Choroid plexus epithelial cell (primary cell): Measurements from ENCODE around the gene DCDC2C.

Source experiments
- DNase-seq: peaks from one replicate; pipeline ENCODE4 v3.0.0-alpha.2; 2010; ENCODE audit warnings: low read depth
- H3K4me3 ChIP-seq: 2 replicates; pipeline ENCODE4 v1.5.1; 2011; ENCODE audit warnings: low read depth, mild to moderate bottlenecking, control low read depth, low read length, moderate library complexity
- CTCF ChIP-seq: conservative IDR thresholded peaks from 2 replicates; pipeline ENCODE4 v1.5.1; 2011; ENCODE audit warnings: low read depth, mild to moderate bottlenecking, control low read depth, inconsistent platforms, low read length, moderate library complexity

The DCDC2C gene

GRCh38 chr2:3738454-3738853 is 35.1 kb downstream of the DCDC2C start:
- peak; percentile 74 for DNase-seq
- peak; percentile 74 for TF ChIP-seq CTCF
- no peak overlapping the region for H3K4me3 ChIP-seq

- no peak for DNase-seq
- no peak for TF ChIP-seq CTCF
- H3K4me3 ChIP-seq: no peak overlapping the region
Measured at GRCh38 chr2:3739313-3739712, 35.9 kb downstream of the DCDC2C start.

DNA sequence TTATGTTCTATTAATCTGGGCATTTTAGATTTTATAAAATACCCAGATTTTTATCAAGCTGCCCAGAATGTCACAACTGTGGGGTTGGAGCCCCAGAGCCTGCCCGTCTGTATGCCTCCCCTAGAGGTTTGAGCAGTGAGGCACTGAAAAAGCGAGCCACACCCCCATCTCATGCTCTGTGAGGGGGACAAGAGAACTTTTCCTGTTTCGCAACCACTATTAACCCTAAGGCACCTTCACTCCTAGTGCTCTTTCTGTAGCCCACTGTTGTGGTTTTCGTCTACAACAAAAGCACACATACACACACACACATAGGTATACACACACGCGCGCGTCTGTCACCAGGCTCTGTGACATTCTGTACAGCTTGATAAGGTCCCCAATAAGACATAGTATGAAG is 38.0 kb downstream of the DCDC2C start:
- no peak for DNase-seq
- no peak overlapping the region for H3K4me3 ChIP-seq

DNA sequence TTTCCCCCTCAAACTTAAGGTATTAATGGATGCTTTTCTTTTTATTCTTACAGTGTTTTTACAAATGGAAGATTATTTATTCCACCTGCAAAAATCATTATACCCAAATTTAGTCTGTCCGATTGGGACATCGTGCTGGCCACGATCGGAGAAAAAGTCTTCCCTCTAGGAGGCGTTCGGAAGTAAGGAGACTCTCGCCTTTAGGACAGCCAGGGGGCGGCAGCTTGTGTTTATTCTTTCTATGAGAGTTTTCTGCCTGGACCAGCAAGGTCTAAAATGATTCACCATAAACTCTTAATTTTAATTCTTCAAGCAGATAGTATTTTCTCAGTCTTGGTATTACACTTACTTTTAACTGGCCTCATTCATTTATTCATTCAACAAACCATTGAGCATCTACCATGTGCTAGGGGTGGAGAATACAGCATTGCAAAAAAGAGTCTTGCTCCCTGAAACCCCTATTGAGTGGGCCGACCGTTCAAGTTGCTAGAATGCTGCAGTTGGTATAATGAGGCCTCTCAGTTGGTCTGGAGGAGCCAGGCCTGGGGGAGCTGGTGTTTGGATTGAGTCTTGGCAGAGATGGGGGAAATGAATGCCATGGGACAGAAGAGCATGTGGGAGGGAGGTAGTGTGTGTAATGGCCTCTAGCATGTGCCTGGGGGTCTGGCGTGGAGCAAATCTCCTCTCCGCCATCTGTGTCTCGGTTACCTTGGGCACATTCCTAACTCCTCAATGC is 38.7 kb downstream of the DCDC2C start:
- TF ChIP-seq CTCF: peak; percentile 64
- DNase-seq: peak; percentile 37
- H3K4me3 ChIP-seq: no peak overlapping the region

More for the DNA sequence above, 38.0 kb downstream of the DCDC2C start:
- TF ChIP-seq CTCF: no peak

GRCh38 chr2:3742743-3743508 is 39.6 kb downstream of the DCDC2C start:
- H3K4me3 ChIP-seq: no peak overlapping the region
- no peak for TF ChIP-seq CTCF
- no peak for DNase-seq

DNA sequence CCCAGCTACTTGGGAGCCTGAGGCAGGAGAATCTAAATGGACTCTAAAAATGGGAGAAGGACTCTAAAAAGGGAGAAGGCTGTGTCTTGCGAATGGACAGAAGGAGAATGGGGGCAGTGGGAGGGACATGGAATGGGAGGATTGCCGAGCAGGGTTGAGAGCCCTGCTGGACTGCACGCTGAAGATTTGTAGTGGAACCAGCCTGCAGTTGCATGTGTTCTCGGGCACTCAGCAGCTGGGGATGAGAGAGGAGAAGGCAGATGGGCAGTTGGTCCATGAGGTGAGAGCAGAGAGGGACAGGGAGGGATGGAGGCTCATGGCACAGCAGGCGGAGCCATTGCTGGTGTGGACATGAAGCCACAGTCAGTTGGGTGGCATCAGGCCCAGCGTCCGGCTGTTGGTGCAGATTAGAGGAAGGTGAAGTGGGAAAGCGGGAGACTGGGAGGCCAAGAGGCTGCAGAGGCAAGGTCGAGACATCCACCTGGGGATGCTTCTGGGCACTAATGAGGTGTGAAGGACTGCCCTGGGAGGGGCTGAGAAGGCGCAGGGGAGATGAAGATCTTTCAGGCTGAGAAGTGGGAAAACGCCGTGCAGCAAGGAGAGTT is 40.7 kb downstream of the DCDC2C start:
- TF ChIP-seq CTCF: no peak
- no peak overlapping the region for H3K4me3 ChIP-seq
- no peak for DNase-seq
